Stimulated activated CD4-positive, alpha-beta T cell treated with anti-CD3 and anti-CD28 coated beads, TNF-alpha, amount 100 ng/mL, for 1 hour (primary cell): ENCODE measurements around the gene ABCC10.
"Not testable (repeated sequence)": the region's sequence is repeated elsewhere in the genome, so short reads cannot be mapped to it uniquely, and the experiment has no call there.

Experiments
- DNase-seq, 3 donors: peaks; one replicate each; pipeline ENCODE4 v3.0.0-alpha.2; 2020; ENCODE audit warnings: low read depth in 3 of 3, low spot score in 1 of 3

The ABCC10 gene

GRCh38 chr6:43410776-43411175, 16.6 kb upstream of the ABCC10 start:
- DNase-seq = not testable (repeated sequence)

- no peak for DNase-seq
Observed at GRCh38 chr6:43412541-43412940, 14.8 kb upstream of the ABCC10 start.

- DNase-seq = no peak
Observed at GRCh38 chr6:43413002-43413401, 14.3 kb upstream of the ABCC10 start.

- DNase-seq = not testable (repeated sequence)
Observed at GRCh38 chr6:43415275-43415674, 12.1 kb upstream of the ABCC10 start.

DNA sequence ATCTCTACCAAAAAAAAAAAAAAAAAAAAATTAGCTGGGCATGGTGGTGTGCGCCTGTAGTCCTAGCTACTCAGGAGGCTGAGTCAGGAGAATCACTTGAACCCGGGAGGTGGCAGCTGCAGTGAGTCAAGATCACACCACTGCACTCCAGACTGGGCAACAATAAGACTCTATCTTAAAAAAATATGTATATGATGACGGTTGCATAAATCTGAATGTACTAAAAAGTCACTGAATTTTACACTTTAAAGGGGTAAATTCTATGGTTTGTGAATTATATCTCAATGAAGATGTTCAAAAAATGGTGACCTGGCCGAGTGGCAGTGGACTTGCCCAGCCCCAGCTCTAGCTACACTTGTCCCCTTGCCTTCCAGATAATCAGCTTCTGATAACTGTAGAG, 10.4 kb upstream of the ABCC10 start:
- DNase-seq = no peak

- DNase-seq = no peak
Observed at GRCh38 chr6:43420012-43420709, 7.2 kb upstream of the ABCC10 start.

- no peak for DNase-seq
Observed at GRCh38 chr6:43421831-43422230, 5.5 kb upstream of the ABCC10 start.

- DNase-seq = not testable (repeated sequence)
Observed at GRCh38 chr6:43425083-43425482, 2.3 kb upstream of the ABCC10 start.

DNA sequence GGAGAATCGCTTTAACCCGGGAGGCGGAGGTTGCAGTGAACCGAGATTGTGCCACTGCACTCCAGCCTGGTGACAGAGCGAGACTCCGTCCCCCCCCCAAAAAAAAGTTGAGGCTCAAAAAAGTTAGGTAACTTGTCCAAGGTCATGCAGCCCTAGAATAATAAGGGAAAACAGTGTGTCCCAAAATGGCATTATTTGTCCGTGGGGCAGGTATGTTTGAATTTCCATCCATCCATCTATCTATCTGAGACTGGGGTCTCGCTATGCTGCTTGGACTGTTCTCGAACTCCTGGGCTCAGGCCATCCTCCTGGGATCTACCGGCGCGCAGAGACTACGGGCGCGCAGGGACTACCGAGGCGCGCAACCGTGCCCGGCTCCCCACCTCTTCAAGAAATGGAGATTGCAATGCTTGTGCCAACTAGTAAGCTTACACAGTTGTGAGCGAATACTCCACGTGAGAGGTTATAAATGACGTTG, 374 bp upstream of the ABCC10 start:
- no peak for DNase-seq

GRCh38 chr6:43428112-43428570, 800 bp downstream of the ABCC10 start:
- no peak for DNase-seq

GRCh38 chr6:43428874-43429273, 1.5 kb downstream of the ABCC10 start:
- DNase-seq = no peak

- no peak for DNase-seq
Observed at GRCh38 chr6:43432009-43432945, 4.9 kb downstream of the ABCC10 start.

DNA sequence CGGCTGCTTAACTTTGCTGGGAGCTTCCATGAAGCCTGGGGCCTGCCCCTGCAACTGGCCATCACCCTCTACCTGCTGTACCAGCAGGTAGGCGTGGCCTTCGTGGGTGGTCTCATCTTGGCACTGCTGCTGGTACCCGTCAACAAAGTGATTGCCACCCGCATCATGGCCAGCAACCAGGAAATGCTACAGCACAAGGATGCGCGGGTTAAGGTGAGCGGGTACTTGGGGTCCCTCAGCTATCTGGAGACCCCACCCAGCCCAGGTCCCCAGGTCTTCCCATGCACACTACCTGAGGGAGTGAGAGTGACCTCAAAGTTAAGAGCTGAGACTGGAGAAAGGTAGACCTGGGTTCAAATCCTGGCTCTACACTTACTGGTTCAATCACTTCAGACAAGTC, 5.8 kb downstream of the ABCC10 start:
- DNase-seq = no peak

- DNase-seq = no peak
Observed at GRCh38 chr6:43434001-43434840, 6.9 kb downstream of the ABCC10 start.

- DNase-seq = no peak
Observed at GRCh38 chr6:43434943-43435342, 7.6 kb downstream of the ABCC10 start.

- DNase-seq = no peak
Observed at GRCh38 chr6:43435682-43436437, 8.5 kb downstream of the ABCC10 start.

- DNase-seq = no peak
Observed at GRCh38 chr6:43436577-43437282, 9.4 kb downstream of the ABCC10 start.

- no peak for DNase-seq
Observed at GRCh38 chr6:43437700-43438099, 10.4 kb downstream of the ABCC10 start.

GRCh38 chr6:43442935-43443334, 15.6 kb downstream of the ABCC10 start:
- DNase-seq = no peak

- DNase-seq = no peak
Observed at GRCh38 chr6:43444036-43444435, 16.7 kb downstream of the ABCC10 start.
